HL-60 (cell line): ENCODE results near the gene POU2F3.

Experiments
- POLR2AphosphoS5 ChIP-seq: IDR thresholded peaks from 2 replicates; pipeline ENCODE4 v1.6.1; 2012; ENCODE audit warnings: low read depth
- TF ChIP-seq, protein P1 (sequence below): IDR thresholded peaks from one replicate; pipeline ENCODE4 v1.5.1; 2011; ENCODE audit warnings: low read length, control low read depth, inconsistent platforms; ENCODE audit not compliant: insufficient read depth

DNA sequence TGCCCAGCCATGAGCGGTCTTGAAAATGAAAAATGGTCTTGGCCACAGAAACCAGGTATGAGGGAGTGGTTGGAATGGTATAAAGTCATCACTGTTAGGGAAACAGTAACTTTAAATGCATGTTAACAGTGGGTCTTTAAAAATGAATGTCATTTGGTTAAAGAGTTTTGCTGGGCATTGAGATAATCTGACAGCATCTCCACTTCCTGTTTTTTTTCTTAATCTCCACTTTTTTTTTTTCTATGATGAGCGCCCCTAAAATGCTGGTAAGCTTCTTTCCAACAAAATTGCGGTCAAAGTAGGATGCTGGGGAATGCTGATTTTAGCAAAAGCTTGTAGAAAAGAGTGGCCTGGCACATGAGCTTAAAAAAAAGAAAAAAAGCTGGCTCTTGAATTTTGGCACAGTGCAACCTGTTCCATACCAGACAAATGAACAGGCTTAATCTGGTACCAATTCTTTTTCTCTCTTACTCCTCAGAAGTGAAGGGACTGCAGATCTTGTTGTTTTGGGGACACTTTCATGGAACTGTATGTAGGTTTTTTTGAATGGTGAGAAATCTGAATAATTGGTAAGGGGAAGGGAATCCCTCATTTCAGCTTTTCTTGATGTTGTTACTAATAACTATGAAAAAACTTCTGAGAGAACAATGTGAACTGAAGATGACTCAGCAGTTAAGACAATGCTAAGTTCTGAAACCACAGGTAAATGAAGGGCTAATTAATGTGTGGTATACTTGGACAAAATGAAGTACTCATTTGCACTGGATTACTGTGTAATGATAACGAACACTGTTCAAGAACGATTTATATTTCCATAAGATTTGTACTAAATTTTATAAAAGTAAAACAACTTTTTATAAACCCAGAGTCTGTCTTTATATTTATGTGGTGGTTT lies 93.1 kb downstream of the POU2F3 start:
- TF ChIP-seq, protein P1, sequence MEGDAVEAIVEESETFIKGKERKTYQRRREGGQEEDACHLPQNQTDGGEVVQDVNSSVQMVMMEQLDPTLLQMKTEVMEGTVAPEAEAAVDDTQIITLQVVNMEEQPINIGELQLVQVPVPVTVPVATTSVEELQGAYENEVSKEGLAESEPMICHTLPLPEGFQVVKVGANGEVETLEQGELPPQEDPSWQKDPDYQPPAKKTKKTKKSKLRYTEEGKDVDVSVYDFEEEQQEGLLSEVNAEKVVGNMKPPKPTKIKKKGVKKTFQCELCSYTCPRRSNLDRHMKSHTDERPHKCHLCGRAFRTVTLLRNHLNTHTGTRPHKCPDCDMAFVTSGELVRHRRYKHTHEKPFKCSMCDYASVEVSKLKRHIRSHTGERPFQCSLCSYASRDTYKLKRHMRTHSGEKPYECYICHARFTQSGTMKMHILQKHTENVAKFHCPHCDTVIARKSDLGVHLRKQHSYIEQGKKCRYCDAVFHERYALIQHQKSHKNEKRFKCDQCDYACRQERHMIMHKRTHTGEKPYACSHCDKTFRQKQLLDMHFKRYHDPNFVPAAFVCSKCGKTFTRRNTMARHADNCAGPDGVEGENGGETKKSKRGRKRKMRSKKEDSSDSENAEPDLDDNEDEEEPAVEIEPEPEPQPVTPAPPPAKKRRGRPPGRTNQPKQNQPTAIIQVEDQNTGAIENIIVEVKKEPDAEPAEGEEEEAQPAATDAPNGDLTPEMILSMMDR: no peak
- TF ChIP-seq POLR2AphosphoS5: no peak
